Measurements from ENCODE around the gene NXPH3.
"Not testable (repeated sequence)": the region's sequence is repeated elsewhere in the genome, so short reads cannot be mapped to it uniquely, and the experiment has no call there.

NXPH3 gene

DNA sequence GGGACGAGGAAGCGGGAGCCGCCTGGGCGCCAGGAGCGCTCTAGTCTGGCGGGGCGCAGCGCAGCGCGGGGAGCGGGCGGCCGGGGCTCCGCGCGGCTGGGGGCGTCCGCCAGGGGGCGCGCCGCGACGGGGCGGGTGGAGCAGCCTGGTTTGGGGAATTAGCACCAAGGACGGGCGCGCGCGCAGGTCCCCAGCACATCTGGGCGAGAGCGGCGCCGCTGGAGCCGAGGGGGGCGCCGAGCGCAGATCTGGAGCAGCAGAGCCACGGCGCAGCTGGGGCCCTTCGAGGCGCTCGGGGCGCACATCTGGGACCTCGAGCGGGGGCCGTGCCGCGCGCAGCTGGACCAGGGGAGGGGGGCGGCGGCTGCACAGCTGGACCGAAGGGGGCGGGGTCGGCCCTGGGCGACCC is at the start of gene NXPH3:
Gene NXPH3 (plus strand): TSS at position 193 of the 409 bp plus-strand sequence. CDS start 349 bp downstream, outside the sequence.
- no peak for DNase-seq (ENCODE audit: low spot score)

DNA sequence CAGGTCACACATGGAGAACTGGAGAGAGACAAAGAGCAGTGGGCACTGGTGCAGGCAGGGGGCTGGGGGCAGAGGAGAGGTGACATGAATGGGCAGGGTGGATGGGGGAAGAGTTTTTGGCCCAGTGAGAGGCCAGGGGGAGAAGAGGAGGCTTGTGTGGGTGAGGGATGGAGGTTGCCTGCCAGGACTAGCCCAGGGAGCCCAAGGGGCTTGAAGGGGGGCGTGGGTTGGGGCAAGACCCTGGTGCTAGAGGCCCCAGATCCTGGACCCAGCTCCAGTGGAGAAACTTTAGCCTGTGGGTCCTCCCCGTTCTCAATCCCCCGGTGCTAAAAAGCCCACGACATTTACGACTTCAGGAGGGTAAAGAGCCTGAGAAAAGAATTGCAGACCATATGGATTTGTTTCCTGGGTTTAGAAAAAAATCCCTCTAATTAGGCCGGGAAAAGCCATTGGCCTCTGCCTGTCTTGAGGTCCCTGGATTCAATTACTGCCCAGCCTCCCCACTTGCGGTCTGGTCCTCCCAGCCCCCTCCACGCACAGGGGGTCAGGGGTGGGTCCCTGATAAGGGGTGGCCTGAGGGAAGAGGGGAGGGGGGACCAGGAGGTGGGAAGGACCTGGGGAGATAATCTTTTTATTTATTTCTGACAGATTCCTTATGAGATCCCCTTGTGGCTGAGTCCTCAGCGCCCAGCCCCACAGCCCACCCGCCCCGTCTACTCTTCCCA is 47.6 kb upstream of the NXPH3 start:
- DNase-seq (ENCODE audit: low spot score) = no peak

- no peak for DNase-seq (ENCODE audit: low spot score)
These were observed 46.7 kb upstream of the NXPH3 start for GRCh38 chr17:49528966-49529365.

GRCh38 chr17:49530118-49530517 is 45.6 kb upstream of the NXPH3 start:
- no peak for DNase-seq (ENCODE audit: low spot score)

GRCh38 chr17:49543860-49544259 is 31.8 kb upstream of the NXPH3 start:
- no peak for DNase-seq (ENCODE audit: low spot score)

DNA sequence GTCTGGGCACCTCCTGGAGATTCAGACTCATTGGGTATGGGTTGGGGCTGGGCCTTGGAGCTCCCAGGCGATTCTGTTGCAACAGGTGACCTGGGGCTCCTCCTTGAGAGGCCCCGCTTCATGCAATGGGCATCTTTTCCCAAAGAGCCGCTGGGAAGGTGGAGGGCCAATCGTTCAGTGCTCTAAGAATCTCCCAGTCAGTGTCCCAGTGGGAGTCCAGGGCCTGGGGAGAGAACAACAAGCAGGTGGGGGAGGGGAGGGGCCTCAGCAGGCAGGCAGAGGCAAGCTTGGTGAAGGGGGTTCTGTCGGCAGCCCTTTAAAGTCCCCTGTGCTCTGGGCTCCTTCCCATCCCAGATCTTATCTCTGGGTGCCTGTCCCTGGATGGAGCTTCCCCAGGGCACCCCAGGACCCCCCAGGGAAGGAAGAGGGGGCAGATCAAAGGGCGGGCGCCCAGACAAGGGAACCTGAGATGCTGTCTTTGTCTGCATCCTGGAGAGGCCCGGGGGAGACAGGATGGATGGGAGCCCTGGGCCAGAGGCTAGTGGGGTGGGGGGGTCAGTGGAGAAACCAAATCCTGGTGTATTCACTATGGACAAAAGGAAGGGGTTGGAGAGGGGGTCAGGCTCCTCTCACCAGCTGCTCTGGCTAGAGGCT is 30.5 kb upstream of the NXPH3 start:
- DNase-seq (ENCODE audit: low spot score) = no peak

GRCh38 chr17:49545806-49546545 is 29.7 kb upstream of the NXPH3 start:
- DNase-seq (ENCODE audit: low spot score) = no peak

DNA sequence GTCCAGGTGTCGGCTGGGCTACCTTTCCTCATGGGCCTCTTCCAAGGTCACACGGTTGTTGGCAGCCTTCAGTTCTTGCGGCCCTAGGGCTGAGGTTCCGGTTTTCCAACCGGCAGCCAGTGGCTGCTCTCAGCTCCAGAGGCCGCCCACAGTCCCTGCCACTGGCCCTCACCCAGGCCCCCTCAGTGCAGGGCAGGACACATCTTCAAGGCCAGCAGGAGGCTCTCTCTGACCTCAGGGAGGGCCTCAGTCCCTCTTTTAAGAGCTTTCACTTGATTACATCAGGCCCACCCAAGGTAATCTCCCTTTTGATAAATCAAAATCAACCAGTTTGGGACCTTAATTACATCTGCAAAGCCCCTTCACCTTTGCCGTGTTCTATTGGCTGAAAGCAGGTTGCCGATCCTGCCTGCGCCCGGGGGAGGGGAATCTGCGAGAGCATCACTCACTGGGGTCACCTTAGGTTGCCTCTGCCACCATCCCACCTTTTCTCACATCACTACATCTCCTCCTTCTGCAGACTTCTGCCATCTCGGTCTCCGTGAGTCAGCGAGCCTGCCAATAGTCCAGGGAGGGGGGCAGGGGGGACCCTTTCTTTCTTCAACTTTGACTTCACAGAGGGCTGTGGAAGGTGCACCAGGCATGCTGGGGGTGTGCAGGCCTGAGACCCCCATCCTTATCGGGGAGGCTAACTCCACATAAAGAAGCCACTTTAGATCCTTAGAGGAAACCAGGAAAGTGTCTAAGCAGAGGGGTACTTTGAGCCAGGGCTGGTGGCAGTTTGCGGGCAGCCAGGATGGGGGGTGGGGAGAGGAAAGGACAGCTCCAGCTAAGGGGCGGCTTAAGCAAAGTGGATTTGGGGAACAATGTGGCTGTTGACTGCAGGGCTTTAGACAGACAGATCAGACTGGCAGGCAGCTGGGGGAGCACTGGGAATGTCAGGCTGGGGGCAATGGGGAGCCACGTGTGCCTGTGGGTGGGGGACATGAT is 28.8 kb upstream of the NXPH3 start:
- DNase-seq (ENCODE audit: low spot score) = no peak

DNA sequence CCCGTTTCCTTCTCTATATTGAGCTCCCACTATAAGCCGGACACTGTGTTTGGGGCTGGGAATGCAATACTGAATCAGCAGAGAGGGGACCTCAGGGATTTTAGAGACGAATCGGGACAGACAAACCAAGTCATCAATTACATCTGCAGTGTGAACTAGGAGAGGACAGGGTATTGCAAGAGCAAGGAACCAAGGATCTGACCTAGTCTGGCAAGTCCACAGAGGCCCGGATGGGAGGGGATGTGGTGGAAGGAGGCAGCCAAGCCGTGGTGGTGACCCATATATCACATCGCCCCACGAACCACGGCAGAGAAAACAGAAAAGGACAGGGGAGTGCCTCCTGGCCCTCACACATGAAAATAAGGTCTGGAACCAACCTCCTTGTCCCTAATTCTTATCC is 28.1 kb upstream of the NXPH3 start:
- DNase-seq (ENCODE audit: low spot score) = no peak

DNA sequence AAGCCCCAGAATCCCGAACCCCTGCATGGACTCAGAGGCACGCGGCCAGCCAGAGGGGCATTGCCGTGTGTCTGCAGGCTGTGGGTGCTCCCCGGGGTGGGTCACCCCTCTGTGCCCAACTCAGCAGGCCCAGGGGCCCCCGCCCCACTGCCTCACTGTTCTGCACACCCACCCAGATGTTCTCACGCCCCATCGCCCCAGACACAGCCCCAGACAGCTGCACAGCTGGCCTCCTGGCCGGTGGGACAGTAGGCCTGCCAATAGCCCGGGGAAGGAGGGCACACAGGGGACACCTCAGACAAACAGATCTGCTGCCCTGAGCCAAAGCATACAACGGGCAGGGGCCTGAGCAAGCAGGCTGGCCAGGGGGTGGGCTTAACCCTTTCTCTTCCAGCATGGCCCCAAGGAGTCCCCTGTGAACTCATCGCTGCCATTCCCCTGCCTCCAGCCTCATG is 27.6 kb upstream of the NXPH3 start:
- DNase-seq (ENCODE audit: low spot score) = no peak

DNA sequence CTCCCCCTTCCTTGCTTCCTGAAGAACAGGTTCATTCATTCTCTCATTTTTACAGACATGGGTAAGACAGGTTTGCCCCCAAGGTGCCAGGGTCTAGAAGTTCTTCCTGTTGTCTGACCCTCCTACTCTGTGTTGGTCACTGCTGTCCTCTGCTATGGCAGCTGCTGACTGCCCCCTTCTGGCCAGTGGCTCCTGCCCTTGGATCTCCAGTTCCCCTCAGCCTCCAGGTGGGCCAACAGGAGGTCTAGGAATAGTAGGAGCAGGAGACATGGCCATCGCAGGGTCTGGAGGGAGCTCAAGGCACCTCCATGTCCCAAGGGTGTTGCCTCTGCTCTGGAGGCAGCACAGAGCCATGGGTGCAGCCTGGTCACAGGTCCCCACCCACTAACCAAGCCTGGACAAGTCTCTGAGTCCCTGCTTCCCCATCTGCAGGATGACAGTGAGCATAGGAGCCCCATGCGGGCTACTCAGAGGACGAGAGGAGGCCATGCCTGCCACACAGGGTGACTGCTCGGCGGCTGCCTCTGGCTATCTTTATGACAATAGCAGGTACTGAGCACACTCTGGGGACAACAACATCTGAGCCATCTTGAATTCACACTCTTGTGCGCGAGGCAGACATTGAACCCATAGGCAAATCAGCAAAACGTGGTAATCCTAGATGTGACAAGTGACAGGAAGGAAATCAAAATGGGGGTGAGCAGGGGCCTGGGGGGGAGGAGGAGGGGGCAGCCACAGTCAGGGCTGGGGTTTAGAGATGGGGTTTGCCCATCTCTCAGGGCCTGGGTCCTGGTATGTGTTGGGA is 27.0 kb upstream of the NXPH3 start:
- DNase-seq (ENCODE audit: low spot score) = no peak

- DNase-seq (ENCODE audit: low spot score) = no peak
These were observed 26.4 kb upstream of the NXPH3 start for GRCh38 chr17:49549311-49549605.

DNA sequence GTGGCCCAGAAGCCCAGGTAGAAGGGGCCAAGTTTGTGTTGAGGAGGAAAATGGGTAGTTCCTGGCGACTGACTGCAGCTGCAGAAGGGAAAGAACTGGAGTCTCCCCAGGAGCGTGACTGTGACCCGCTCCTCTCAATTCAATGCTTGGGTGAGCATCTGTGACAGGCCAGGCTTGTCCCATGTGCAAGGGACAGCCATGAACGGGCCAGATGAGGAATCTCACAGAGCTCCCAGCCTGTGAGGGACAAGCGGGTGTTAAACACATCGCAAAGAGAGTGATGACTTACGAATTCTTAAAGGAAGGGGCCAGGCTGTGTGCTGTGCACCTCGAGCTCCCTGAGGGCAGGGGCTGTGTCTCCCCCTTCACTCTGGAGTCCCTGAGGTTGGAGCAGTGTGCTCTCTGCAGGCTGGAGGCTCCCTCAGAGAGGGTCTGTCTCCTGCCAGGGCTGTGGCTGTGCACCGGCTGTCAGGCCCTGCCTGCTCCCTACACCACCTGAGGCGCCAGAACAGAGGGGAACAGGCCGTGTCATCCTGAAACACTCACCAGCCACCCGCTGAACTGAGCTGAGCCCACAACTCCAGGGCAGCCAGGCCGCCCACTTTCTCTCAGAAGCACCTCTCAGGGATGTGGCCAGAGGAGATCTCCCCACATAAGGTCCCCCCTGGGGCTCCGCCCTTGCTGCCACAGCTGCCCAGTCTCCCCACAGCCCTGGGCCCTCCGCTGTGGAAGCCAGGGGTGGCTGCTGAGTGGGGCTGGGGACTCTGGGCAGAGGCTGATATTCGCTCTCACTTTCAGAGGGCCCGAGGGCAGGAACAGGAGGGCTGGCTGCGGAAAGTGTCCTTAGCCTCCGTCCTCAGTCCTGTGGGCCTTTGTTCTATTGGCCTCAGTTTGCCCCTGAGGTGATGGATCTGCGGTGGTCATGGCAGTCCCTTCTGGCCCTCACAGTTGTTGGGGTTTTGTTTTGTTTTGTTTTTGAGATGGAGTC is 25.7 kb upstream of the NXPH3 start:
- no peak for DNase-seq (ENCODE audit: low spot score)

GRCh38 chr17:49550764-49551163 is 24.9 kb upstream of the NXPH3 start:
- not testable (repeated sequence) for DNase-seq (ENCODE audit: low spot score)

GRCh38 chr17:49551221-49552069 is 24.2 kb upstream of the NXPH3 start:
- DNase-seq (ENCODE audit: low spot score) = no peak

GRCh38 chr17:49552070-49552751 is 23.5 kb upstream of the NXPH3 start:
- DNase-seq (ENCODE audit: low spot score) = peak; percentile 36

GRCh38 chr17:49553676-49554335 is 21.9 kb upstream of the NXPH3 start:
- no peak for DNase-seq (ENCODE audit: low spot score)

All from RKO (cell line).